ENCODE measurements around the gene FAT1.
"Not testable (repeated sequence)": the region's sequence is repeated elsewhere in the genome, so short reads cannot be mapped to it uniquely, and the experiment has no call there.

- TF ChIP-seq POLR2A (IDR thresholded peaks at IDR 0.05) = not testable (repeated sequence)
- TF ChIP-seq, protein P1, sequence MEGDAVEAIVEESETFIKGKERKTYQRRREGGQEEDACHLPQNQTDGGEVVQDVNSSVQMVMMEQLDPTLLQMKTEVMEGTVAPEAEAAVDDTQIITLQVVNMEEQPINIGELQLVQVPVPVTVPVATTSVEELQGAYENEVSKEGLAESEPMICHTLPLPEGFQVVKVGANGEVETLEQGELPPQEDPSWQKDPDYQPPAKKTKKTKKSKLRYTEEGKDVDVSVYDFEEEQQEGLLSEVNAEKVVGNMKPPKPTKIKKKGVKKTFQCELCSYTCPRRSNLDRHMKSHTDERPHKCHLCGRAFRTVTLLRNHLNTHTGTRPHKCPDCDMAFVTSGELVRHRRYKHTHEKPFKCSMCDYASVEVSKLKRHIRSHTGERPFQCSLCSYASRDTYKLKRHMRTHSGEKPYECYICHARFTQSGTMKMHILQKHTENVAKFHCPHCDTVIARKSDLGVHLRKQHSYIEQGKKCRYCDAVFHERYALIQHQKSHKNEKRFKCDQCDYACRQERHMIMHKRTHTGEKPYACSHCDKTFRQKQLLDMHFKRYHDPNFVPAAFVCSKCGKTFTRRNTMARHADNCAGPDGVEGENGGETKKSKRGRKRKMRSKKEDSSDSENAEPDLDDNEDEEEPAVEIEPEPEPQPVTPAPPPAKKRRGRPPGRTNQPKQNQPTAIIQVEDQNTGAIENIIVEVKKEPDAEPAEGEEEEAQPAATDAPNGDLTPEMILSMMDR (IDR thresholded peaks at IDR 0.05) = not testable (repeated sequence)
Measured at GRCh38 chr4:186756550-186756949, 32.9 kb upstream of the FAT1 start.

Measured in testis (tissue), 2 donors.